Spleen (tissue), 7 donors: ENCODE data around the gene RFX4.

Source experiments
- CTCF ChIP-seq, 11 experiments: fragments of 200-600 bp in 7 of 11; fragments of 450-650 bp in 4 of 11; sonication (generic) in 4 of 11; IDR thresholded peaks in 8 of 11; conservative IDR thresholded peaks in 3 of 11; 1 replicate in 7 of 11; 2 replicates in 4 of 11; pipeline versions ENCODE4 v1.4.0 to v1.8.0; 2016 to 2021; ENCODE audit warnings: antibody characterized with exemption in 11 of 11, inconsistent platforms in 4 of 11, mild to moderate bottlenecking in 1 of 11
- POLR2A ChIP-seq, 3 donors: fragments of 450-650 bp; IDR thresholded peaks; one replicate each; pipeline ENCODE4 v1.5.1; 2017; ENCODE audit warnings: antibody characterized with exemption in 3 of 3, mild to moderate bottlenecking in 1 of 3
- donor health status: DM: no; HTN: no; CAD: no; lungs with moderate emphysema.
- donor health status: DM: no; HTN: no; CAD: no.
- donor health status: DM: no; HTN: no; CAD: no.

- TF ChIP-seq CTCF (IDR thresholded peaks at IDR 0.05 in 8 of 11, conservative IDR thresholded peaks at IDR 0.05 in 3 of 11) (no peak), POLR2A (IDR thresholded peaks at IDR 0.05) (no peak)
Observed at GRCh38 chr12:106767206-106767605, 184.4 kb downstream of the RFX4 start.
